ENCODE data around the gene THSD7B. TPM values are rescaled to one million over a fixed set of nuclear protein-coding genes. Genes with fewer than 3 reads are reported as not detected.

Gene THSD7B
- total RNA-seq: 0.65 TPM in 1 of 2 replicates, not detected in the other

GRCh38 chr2:136765256-136766072 lies at the start of gene THSD7B:
TSS of gene THSD7B (plus strand) at chr2:136765545. CDS start at chr2:136882179, 116,634 bp downstream.

